ENCODE results near the gene EZR. TPM values are rescaled to one million over a fixed set of nuclear protein-coding genes. Genes with fewer than 3 reads are reported as not detected.
"Not testable (repeated sequence)": the region's sequence is repeated elsewhere in the genome, so short reads cannot be mapped to it uniquely, and the experiment has no call there.

Gene EZR
- total RNA-seq, 2 experiments from 2014 or later = 235 to 257 TPM

DNA sequence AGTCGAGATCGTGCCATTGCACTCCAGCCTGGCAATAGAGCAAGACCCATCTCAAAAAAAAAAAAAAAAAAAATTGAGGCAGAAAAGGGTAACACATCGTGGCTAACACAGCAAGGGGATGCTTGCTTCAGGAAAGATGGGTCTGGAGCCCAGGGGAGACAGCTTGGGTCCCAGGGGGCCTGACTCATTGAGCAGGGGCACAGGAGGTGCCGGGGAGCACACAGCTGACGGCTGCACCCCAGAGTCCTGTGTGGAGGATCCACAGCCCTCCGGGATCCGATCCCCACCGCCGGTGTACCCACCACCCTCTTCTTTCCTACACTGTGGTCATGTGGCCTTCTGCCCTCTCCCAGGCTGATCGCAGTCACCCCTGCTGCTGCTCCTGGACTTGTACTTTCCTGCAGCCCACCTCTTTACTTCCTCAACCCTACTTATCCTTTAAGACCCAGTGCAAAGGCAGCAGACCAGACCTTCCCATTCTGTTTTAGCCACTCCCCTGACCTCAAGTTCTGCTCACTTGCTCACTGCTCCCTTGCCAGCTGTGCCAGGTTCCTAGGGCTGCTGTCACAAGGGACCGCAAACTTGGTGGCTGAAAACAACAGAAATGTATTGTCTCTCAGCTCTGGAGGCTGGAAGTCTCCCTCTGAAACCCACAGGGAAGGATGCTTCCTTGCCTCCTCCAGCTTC, 17.6 kb upstream of the EZR start:
- no peaks in the 10 kb centered on the region for H3K36me3 Mint-ChIP-seq
- ATAC-seq (ENCODE audit: low read depth) (no peak), DNase-seq (no peak)
- H3K4me1 Mint-ChIP-seq = no peaks in the 10 kb centered on the region
- H3K4me3 Mint-ChIP-seq = no peak overlapping the region
- no peak overlapping the region for H3K27ac Mint-ChIP-seq
- peaks cover 15% of the 10 kb centered on the region for H3K27me3 Mint-ChIP-seq
- peaks cover 3% of the 10 kb centered on the region for H3K9me3 Mint-ChIP-seq
- POLR2A ChIA-PET = interaction anchor here (1.1 kb wide), 1 partner anchor 33 kb away, joined by 3 read pairs; no protein-coding TSS in a partner anchor

- Mint-ChIP-seq H3K27ac (no peak overlapping the region), H3K27me3 (peaks cover 15% of the 10 kb centered on the region), H3K4me3 (no peak overlapping the region), H3K4me1 (no peaks in the 10 kb centered on the region), H3K36me3 (no peaks in the 10 kb centered on the region), H3K9me3 (peaks cover 3% of the 10 kb centered on the region)
- POLR2A ChIA-PET = interaction anchor here (1.1 kb wide), 1 partner anchor 34 kb away, joined by 3 read pairs; no protein-coding TSS in a partner anchor
- no peak for DNase-seq
- no peak for ATAC-seq (ENCODE audit: low read depth)
Measured at GRCh38 chr6:158835616-158836221, 16.6 kb upstream of the EZR start.

DNA sequence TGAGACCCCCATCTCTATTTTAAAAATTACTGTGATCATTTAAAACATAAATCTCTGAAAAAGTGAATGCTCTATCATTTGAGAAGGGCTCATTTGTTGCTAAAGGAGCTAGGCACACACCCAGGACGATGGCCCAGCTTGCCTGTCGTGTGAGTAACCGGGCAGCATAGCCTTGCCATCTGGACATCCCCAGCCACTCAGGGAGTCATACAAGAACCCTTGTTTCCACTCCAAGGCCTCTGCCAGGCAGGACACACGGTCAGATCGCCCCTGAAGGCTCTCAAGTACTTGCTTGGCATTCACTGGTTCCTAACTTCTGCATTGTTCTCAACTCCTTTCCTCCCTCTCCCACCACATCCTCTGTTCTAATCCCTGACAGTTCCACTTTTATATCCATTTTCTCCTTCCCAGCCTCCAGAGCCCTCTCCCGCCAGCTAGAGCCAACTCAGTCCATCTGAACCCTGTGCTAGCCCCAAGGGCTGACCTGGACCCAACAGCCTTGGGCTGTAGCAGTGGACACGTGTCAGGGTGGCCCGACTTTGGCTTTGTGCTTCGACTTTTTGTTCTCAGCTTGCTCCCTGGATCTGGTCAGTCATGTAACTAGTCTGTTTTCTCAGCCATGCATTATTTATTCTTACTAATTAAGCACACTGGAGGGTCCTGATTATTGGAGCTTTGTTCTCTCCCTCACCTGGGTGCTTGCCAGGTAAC, 15.7 kb upstream of the EZR start:
- no peak overlapping the region for H3K27ac Mint-ChIP-seq
- POLR2A ChIA-PET = no interaction called here
- DNase-seq = no peak
- no peaks in the 10 kb centered on the region for H3K36me3 Mint-ChIP-seq
- H3K9me3 Mint-ChIP-seq = no peaks in the 10 kb centered on the region
- no peak for ATAC-seq (ENCODE audit: low read depth)
- H3K4me3 Mint-ChIP-seq = no peak overlapping the region
- H3K27me3 Mint-ChIP-seq = peaks cover 15% of the 10 kb centered on the region
- no peaks in the 10 kb centered on the region for H3K4me1 Mint-ChIP-seq

- H3K4me3 Mint-ChIP-seq; DNase-seq; H3K27ac Mint-ChIP-seq; ATAC-seq (ENCODE audit: low read depth); H3K9me3 Mint-ChIP-seq; H3K4me1 Mint-ChIP-seq; H3K36me3 Mint-ChIP-seq: not testable (repeated sequence)
- POLR2A ChIA-PET = interaction anchor here (1.4 to 3.1 kb wide), 3 partner anchors 13 to 37 kb away, joined by 3 to 9 read pairs (median 9); partner anchors contain the start of gene EZR
- H3K27me3 Mint-ChIP-seq = peaks cover 12% of the 10 kb centered on the region
Measured at GRCh38 chr6:158832807-158833206, 13.6 kb upstream of the EZR start.

DNA sequence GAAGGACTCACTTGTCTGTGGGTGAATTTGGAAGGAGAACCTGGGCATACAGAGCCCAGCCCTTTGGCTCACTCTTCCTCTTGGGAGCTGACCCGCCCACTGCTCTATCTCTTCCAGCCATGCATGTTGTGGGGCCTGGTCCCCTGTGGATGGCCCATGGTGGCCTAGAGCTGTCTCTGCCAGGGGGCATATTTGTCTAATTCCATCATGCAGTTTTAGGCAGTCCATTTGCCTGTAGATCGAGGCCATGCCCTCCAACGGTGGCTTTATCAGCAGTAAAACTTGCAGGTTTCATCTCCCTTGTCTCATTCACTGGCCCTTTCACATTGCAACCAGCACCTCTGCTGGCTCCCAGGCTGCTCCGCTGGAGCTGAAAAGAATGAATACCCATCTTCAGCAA, 12.9 kb upstream of the EZR start:
- no peak overlapping the region for H3K27ac Mint-ChIP-seq
- no peak overlapping the region for H3K4me3 Mint-ChIP-seq
- POLR2A ChIA-PET = interaction anchor here (1.5 to 3.1 kb wide), 2 partner anchors 12 to 37 kb away, joined by 9 read pairs; partner anchors contain the start of gene EZR
- peaks cover 12% of the 10 kb centered on the region for H3K27me3 Mint-ChIP-seq
- DNase-seq = no peak
- no peaks in the 10 kb centered on the region for H3K9me3 Mint-ChIP-seq
- peaks cover 4% of the 10 kb centered on the region for H3K4me1 Mint-ChIP-seq
- no peak for ATAC-seq (ENCODE audit: low read depth)
- no peaks in the 10 kb centered on the region for H3K36me3 Mint-ChIP-seq

GRCh38 chr6:158831571-158831970, 12.4 kb upstream of the EZR start:
- Mint-ChIP-seq H3K27me3 (peaks cover 12% of the 10 kb centered on the region), H3K4me3 (no peak overlapping the region), H3K9me3 (no peaks in the 10 kb centered on the region), H3K36me3 (no peaks in the 10 kb centered on the region), H3K27ac (no peak overlapping the region), H3K4me1 (peaks cover 5% of the 10 kb centered on the region)
- POLR2A ChIA-PET = interaction anchor here (1.2 to 3.1 kb wide), 3 partner anchors 12 to 38 kb away, joined by 5 to 9 read pairs (median 9); partner anchors contain the start of gene EZR
- no peak for DNase-seq
- no peak for ATAC-seq (ENCODE audit: low read depth)

DNA sequence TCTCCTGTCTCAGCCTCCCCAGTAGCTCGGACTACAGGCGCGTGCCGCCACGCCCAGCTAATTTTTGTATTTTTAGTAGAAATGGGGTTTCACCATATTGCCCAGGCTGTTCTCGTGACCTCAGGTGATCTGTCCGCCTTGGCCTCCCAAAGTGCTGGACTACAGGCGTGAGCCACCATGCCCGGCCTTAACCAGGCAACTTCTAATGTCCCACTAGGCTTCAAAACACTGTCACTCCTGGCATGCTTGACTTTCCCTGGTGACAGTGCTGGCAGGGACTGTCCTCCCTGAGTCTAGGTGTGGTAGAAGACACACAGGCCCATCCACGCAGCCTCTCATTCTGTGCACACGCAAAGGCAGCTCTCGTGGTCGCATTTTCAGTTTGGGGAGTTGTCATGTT, 11.6 kb upstream of the EZR start:
- POLR2A ChIA-PET = interaction anchor here (1.2 to 3.1 kb wide), 2 partner anchors 12 to 39 kb away, joined by 5 to 9 read pairs; partner anchors contain the start of gene EZR
- H3K36me3 Mint-ChIP-seq = no peaks in the 10 kb centered on the region
- no peak overlapping the region for H3K4me3 Mint-ChIP-seq
- no peak overlapping the region for H3K27ac Mint-ChIP-seq
- DNase-seq (no peak), ATAC-seq (ENCODE audit: low read depth) (no peak)
- H3K27me3 Mint-ChIP-seq = peaks cover 10% of the 10 kb centered on the region
- H3K9me3 Mint-ChIP-seq = no peaks in the 10 kb centered on the region
- H3K4me1 Mint-ChIP-seq = peaks cover 5% of the 10 kb centered on the region

DNA sequence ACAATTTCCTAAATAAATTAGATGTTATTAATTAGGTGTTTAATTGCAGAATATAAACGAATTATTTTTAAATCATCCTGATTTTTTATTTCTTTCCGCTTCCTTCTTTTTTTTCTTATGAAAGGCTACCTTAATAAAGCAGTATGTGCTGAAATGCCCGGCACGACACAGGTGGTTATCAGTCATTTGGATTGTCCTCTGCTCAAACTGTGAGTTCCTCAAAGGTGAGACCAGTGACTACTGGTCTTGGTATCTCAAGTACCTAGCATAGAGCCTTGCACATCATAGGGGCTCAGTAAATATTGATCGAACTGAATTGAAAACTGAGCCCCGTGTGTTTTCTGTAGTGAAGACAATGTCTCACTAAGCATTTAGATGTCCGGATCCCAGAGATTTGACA, 9.6 kb upstream of the EZR start:
- POLR2A ChIA-PET = no interaction called here
- H3K4me3 Mint-ChIP-seq = no peak overlapping the region
- no peaks in the 10 kb centered on the region for H3K36me3 Mint-ChIP-seq
- H3K9me3 Mint-ChIP-seq = no peaks in the 10 kb centered on the region
- no peak for ATAC-seq (ENCODE audit: low read depth)
- DNase-seq = no peak
- peaks cover 5% of the 10 kb centered on the region for H3K4me1 Mint-ChIP-seq
- no peak overlapping the region for H3K27ac Mint-ChIP-seq
- no peaks in the 10 kb centered on the region for H3K27me3 Mint-ChIP-seq

DNA sequence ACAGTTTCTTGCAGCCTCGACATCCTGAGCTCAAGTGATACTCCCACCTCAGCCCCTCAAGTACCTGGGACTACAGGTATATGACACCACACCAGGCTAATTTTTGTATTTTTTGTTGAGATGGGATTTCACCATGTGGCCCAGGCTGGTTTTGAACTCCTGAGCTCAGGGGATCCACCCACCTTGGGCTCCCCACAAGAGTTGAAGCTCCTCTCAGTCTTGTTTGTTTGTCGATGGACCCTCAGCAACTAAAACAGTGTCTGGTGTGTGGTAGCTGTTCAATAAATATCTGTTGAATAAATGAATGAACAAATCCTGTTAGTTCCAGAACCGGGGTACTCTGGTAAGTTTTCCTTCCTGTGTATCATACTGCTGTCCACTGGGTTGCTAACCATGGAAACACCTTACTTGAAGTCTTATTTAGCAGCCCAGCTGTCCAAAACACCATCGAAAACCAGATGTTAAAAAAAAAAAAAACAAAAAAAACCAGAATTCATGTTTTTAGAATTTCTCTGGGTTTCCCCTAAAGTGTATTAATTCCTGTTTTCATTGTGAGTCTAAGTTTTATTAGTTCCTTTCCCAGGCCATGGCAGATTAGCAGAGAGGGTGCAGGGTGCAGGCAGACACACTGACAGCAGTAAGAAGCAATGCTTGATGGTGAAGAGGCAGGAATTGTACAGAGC, 7.8 kb upstream of the EZR start:
- no peaks in the 10 kb centered on the region for H3K9me3 Mint-ChIP-seq
- H3K4me3 Mint-ChIP-seq = no peak overlapping the region

DNA sequence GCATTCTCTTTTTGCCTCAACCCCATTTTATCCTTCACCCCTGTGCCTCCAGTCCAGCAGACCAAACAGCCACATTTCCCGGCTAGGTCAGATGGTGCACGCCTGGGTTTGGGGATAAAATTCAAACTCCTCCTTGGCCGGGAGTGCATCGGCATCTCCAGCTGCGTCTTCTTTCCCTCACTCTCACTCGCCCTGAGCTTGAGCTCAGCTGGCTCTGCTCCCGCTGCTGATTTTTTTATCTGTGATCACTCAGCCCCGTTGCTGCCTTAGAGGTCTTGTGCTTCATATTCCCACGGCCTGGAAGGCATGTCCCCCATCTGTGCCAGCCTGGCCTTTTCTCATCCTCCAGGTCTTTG, 6.8 kb upstream of the EZR start:
- Mint-ChIP-seq H3K4me1 (peaks cover 8% of the 10 kb centered on the region), H3K27ac (no peak overlapping the region), H3K4me3 (no peak overlapping the region), H3K36me3 (no peaks in the 10 kb centered on the region), H3K9me3 (no peaks in the 10 kb centered on the region), H3K27me3 (no peaks in the 10 kb centered on the region)
- no peak for DNase-seq
- POLR2A ChIA-PET = interaction anchor here (0.7 to 1.8 kb wide), 3 partner anchors 28 to 43 kb away, joined by 3 to 8 read pairs (median 3); no protein-coding TSS in a partner anchor
- ATAC-seq (ENCODE audit: low read depth) = no peak

More for the DNA sequence above, 7.8 kb upstream of the EZR start:
- POLR2A ChIA-PET = interaction anchor here (0.7 to 1.8 kb wide), 2 partner anchors 42 to 50 kb away, joined by 3 to 8 read pairs; no protein-coding TSS in a partner anchor
- Mint-ChIP-seq H3K27ac (peak overlapping the region; percentile 22), H3K36me3 (no peaks in the 10 kb centered on the region), H3K4me1 (peaks cover 8% of the 10 kb centered on the region), H3K27me3 (no peaks in the 10 kb centered on the region)
- ATAC-seq (ENCODE audit: low read depth) (no peak), DNase-seq (no peak)

DNA sequence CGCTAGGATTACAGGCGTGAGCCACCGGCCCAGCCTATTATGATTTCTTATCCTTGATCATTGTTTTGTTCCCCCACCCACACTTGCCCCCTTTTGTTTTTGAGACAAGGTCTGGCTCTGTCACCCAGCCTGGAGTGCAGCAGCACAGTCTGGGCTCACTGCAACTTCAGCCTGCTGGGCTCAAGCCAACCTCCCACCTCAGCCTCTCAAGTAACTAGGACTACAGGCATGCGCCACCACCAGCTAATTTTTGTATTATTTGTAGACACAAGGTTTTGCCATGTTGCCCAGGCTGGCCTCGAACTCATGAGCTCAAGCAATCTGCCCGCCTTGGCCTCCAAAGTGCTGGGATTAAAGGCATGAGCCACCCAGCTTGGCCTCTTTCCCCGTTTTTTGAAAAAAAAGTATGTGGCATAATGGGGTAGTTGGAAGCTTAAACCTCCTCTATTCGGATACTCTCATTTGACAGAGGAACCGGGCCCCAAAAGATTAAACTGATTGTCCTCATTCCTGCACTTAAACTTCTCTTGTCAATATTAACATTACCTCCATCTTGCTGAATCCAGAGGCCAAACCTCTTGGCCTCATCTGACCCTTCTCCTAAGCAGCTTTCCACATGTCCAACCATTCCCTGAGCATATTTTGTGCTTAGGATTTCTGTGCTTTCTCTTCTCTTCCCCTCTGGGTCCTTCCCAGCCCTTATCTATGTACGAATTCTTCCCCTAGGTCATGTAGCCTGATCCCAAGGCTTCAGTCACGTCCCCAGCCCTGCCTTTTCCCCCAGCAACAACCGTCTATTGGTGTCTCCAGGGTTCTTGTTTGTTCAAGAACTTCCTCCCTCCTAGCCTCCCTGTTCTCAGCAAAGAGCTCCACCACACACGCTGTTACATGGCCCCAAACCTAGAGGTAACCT, 6.1 kb upstream of the EZR start:
- peaks cover 8% of the 10 kb centered on the region for H3K4me1 Mint-ChIP-seq
- no peak overlapping the region for H3K4me3 Mint-ChIP-seq
- DNase-seq = no peak

DNA sequence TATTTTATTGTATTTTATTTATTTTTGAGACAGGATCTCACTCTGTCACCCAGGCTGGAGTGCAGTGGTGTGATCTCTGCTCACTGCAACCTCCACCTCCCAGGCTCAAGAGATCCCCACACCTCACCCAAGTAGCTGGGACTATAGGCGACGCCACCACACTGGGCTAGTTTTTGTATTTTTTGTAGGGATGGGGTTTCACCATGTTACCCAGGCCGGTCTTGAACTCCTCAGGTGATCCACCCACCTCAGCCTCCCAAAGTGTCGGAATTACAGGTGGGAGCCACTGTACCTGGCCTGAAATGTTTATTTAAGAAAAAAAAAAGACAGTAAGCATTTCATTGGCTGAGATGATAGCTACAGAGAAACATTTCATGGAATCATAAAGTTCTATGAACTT, 4.4 kb upstream of the EZR start:
- not testable (repeated sequence) for ATAC-seq (ENCODE audit: low read depth); H3K27ac Mint-ChIP-seq; H3K27me3 Mint-ChIP-seq; H3K4me3 Mint-ChIP-seq; DNase-seq; H3K9me3 Mint-ChIP-seq; H3K36me3 Mint-ChIP-seq
- POLR2A ChIA-PET = interaction anchor here (2.4 kb wide), 1 partner anchor 46 kb away, joined by 9 read pairs; no protein-coding TSS in a partner anchor
- peaks cover 15% of the 10 kb centered on the region for H3K4me1 Mint-ChIP-seq

More for the DNA sequence above, 6.1 kb upstream of the EZR start:
- no peaks in the 10 kb centered on the region for H3K27me3 Mint-ChIP-seq
- POLR2A ChIA-PET = interaction anchor here (0.7 to 1.1 kb wide), 3 partner anchors 29 to 33 kb away, joined by 3 read pairs; no protein-coding TSS in a partner anchor
- no peaks in the 10 kb centered on the region for H3K9me3 Mint-ChIP-seq
- no peak overlapping the region for H3K27ac Mint-ChIP-seq
- H3K36me3 Mint-ChIP-seq = no peaks in the 10 kb centered on the region
- ATAC-seq (ENCODE audit: low read depth) = no peak

Data from activated naive CD8-positive, alpha-beta T cell treated with anti-CD3 and anti-CD28 coated beads, Interleukin-2, amount 10 ng/mL, durations not matched to agents 7 days and 5 days (primary cell).